ENCODE data around the gene NFYA. TPM values are rescaled to one million over a fixed set of nuclear protein-coding genes. Genes with fewer than 3 reads are reported as not detected.

NFYA gene
- total and polyA plus RNA-seq, 2 of the 13 experiments (the other 11 are each of a cell fraction or from before 2014, with no cell fraction given) = 16.0 to 22.9 TPM

DNA sequence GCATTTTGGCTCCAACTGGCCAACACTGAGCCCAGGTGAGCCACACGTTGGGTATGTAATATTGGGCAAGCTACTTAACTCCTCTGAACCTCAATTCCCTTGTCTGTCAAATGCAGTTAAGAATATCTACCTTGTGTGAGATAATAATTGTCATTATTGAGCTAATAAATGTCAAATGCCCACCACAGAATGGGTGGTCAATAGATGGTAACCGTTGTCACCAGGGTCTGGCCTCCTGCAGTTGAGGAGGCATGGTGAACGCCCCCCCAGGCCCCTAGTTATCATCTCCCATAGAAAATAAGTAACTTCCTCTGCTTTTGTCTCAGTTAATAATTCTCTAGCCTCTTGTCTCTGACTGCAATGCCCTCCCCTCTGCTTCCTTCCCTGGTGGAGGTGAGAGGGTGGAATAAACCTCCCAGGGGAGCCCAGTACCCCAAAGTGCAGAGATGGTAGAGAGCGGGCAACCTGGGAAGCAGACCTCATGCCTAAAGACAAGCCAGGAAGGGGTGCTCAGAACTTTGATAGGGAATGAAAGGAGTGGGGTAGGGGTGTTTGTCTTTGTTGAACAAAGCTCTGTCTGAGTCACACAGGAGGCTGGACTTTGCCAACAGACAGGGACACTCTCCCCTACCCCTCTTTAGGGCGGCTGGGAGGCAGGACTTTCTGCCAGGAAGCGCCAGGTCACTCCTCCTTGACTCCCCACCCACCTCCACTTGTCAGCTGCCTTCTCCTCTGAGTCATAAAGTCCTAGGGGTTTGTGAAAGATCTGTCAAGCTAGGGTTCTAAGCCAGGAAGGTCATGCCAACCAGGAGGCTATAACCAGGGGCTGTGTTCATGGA, 32.5 kb upstream of the NFYA start (continued):
- TF ChIP-seq, protein P1, sequence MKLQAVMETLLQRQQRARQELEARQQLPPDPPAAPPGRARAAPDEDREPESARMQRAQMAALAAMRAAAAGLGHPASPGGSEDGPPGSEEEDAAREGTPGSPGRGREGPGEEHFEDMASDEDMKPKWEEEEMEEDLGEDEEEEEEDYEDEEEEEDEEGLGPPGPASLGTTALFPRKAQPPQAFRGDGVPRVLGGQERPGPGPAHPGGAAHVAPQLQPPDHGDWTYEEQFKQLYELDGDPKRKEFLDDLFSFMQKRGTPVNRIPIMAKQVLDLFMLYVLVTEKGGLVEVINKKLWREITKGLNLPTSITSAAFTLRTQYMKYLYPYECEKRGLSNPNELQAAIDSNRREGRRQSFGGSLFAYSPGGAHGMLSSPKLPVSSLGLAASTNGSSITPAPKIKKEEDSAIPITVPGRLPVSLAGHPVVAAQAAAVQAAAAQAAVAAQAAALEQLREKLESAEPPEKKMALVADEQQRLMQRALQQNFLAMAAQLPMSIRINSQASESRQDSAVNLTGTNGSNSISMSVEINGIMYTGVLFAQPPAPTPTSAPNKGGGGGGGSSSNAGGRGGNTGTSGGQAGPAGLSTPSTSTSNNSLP (IDR thresholded peaks at IDR 0.05; ENCODE audit: low read depth, low read length) = peak; percentile 43; the same call in 1 of the 2 replicates
- TF ChIP-seq ZNF430 (CRISPR knock-in tag; IDR thresholded peaks at IDR 0.05) (no peak), REXO4 (CRISPR knock-in tag; IDR thresholded peaks at IDR 0.05; ENCODE audit: borderline replicate concordance) (no peak), BRCA1 (CRISPR knock-in tag; IDR thresholded peaks at IDR 0.05) (no peak), GATA4 (IDR thresholded peaks at IDR 0.05; ENCODE audit: borderline replicate concordance, low read depth) (peak; percentile 74; the same call in 1 of the 2 replicates), ERF (CRISPR knock-in tag; IDR thresholded peaks at IDR 0.05) (peak; percentile 89), ZNF451 (CRISPR knock-in tag; IDR thresholded peaks at IDR 0.05) (no peak), ZNF772 (CRISPR knock-in tag; IDR thresholded peaks at IDR 0.05) (peak; percentile 95), ZFY (CRISPR knock-in tag; IDR thresholded peaks at IDR 0.05) (no peak), CBX1 (IDR thresholded peaks at IDR 0.05; ENCODE audit: low read depth) (no peak), ZMYM3 (CRISPR knock-in tag; IDR thresholded peaks at IDR 0.05) (peak; percentile 21), ZNF136 (CRISPR knock-in tag; IDR thresholded peaks at IDR 0.05; ENCODE audit: low read depth) (no peak; the same call in 1 of the 2 replicates), SMAD1 (CRISPR knock-in tag; IDR thresholded peaks at IDR 0.05; ENCODE audit: borderline replicate concordance, low read depth) (no peak), TBX3 (IDR thresholded peaks at IDR 0.05; ENCODE audit: borderline replicate concordance) (no peak), NCOR1 (IDR thresholded peaks at IDR 0.05; ENCODE audit: borderline replicate concordance, low read length) (peak; percentile 82; the same call in 1 of the 2 replicates), RCOR2 (CRISPR knock-in tag; IDR thresholded peaks at IDR 0.05) (no peak; the same call in 1 of the 2 replicates), ZSCAN22 (CRISPR knock-in tag; IDR thresholded peaks at IDR 0.05) (no peak), ARHGAP35 (CRISPR knock-in tag; IDR thresholded peaks at IDR 0.05; ENCODE audit: borderline replicate concordance) (0 out of 2 replicates have a peak, but pooled peaks have one; percentile 24), ZNF83 (CRISPR knock-in tag; IDR thresholded peaks at IDR 0.05; ENCODE audit: borderline replicate concordance) (peak; percentile 54; the same call in 1 of the 2 replicates), NAIF1 (CRISPR knock-in tag; IDR thresholded peaks at IDR 0.05; ENCODE audit: borderline replicate concordance) (no peak), ZBTB38 (CRISPR knock-in tag; IDR thresholded peaks at IDR 0.05) (no peak), FOXJ3 (CRISPR knock-in tag; IDR thresholded peaks at IDR 0.05; ENCODE audit: borderline replicate concordance) (peak; percentile 68; the same call in 1 of the 2 replicates), ZBTB33 (CRISPR knock-in tag; IDR thresholded peaks at IDR 0.05) (no peak), SMAD9 (CRISPR knock-in tag; IDR thresholded peaks at IDR 0.05) (no peak), ZNF383 (CRISPR knock-in tag; IDR thresholded peaks at IDR 0.05; ENCODE audit: borderline replicate concordance) (no peak), HNRNPL (IDR thresholded peaks at IDR 0.05; ENCODE audit: low read depth, low read length) (peak; percentile 72; the same call in 1 of the 2 replicates), ZFP1 (CRISPR knock-in tag; IDR thresholded peaks at IDR 0.05) (peak; percentile 72), ZNF24 (IDR thresholded peaks at IDR 0.05) (no peak)
